ENCODE data around the gene ITGB2.

Gene ITGB2

GRCh38 chr21:44891631-44892031 is 29.1 kb downstream of the ITGB2 start:
- TF ChIP-seq EZH2phosphoT487 (IDR thresholded peaks at IDR 0.05; ENCODE audit: borderline replicate concordance) (no peak), CTCF (conservative IDR thresholded peaks at IDR 0.05; ENCODE audit: low read length) (no peak)
- H3K79me2 ChIP-seq (ENCODE audit: insufficient read depth, low read length) = no peaks in the 10 kb centered on the region
- no peaks in the 10 kb centered on the region for H3K27me3 ChIP-seq (ENCODE audit: insufficient read depth, low read length, poor library complexity, severe bottlenecking)
- no peaks in the 10 kb centered on the region for H3K9me3 ChIP-seq (ENCODE audit: insufficient read depth, low read depth, low read length)
- H3K36me3 ChIP-seq (ENCODE audit: insufficient read depth, low read length) = no peaks in the 10 kb centered on the region; the same call in 1 of the 2 replicates
- H3K4me3 ChIP-seq (ENCODE audit: low read length, poor library complexity, severe bottlenecking) = no peak overlapping the region
- H3K9ac ChIP-seq (ENCODE audit: low read depth, low read length, poor library complexity, severe bottlenecking) = no peak overlapping the region
- no peaks in the 10 kb centered on the region for H4K20me1 ChIP-seq (ENCODE audit: insufficient read depth, low read length, poor library complexity, severe bottlenecking)
- no peak overlapping the region for H2AFZ ChIP-seq (ENCODE audit: low read length)
- H3K4me1 ChIP-seq (ENCODE audit: insufficient read depth, low read length, poor library complexity, severe bottlenecking) = no peaks in the 10 kb centered on the region
- no peak overlapping the region for H3K4me2 ChIP-seq (ENCODE audit: low read depth, low read length, poor library complexity, severe bottlenecking)
- no peaks in the 10 kb centered on the region for H3F3A ChIP-seq (ENCODE audit: low read depth)
- no peaks in the 10 kb centered on the region for H3K9me2 ChIP-seq (replicated peaks; ENCODE audit: low read depth, low read length)

GRCh38 chr21:44890961-44891541 is 29.6 kb downstream of the ITGB2 start:
- Histone ChIP-seq H3K79me2 (ENCODE audit: insufficient read depth, low read length) (no peaks in the 10 kb centered on the region), H3K27me3 (ENCODE audit: insufficient read depth, low read length, poor library complexity, severe bottlenecking) (no peaks in the 10 kb centered on the region), H3K9me2 (replicated peaks; ENCODE audit: low read depth, low read length) (no peaks in the 10 kb centered on the region), H3K4me1 (ENCODE audit: insufficient read depth, low read length, poor library complexity, severe bottlenecking) (no peaks in the 10 kb centered on the region), H3K9me3 (ENCODE audit: insufficient read depth, low read depth, low read length) (no peaks in the 10 kb centered on the region), H3F3A (ENCODE audit: low read depth) (no peaks in the 10 kb centered on the region), H2AFZ (ENCODE audit: low read length) (no peak overlapping the region), H3K36me3 (ENCODE audit: insufficient read depth, low read length) (no peaks in the 10 kb centered on the region; the same call in 1 of the 2 replicates), H3K9ac (ENCODE audit: low read depth, low read length, poor library complexity, severe bottlenecking) (no peak overlapping the region), H3K4me2 (ENCODE audit: low read depth, low read length, poor library complexity, severe bottlenecking) (no peak overlapping the region), H4K20me1 (ENCODE audit: insufficient read depth, low read length, poor library complexity, severe bottlenecking) (no peaks in the 10 kb centered on the region), H3K4me3 (ENCODE audit: low read length, poor library complexity, severe bottlenecking) (no peak overlapping the region)
- TF ChIP-seq CTCF (conservative IDR thresholded peaks at IDR 0.05; ENCODE audit: low read length) (no peak), EZH2phosphoT487 (IDR thresholded peaks at IDR 0.05; ENCODE audit: borderline replicate concordance) (no peak)

GRCh38 chr21:44890338-44890931 is 30.3 kb downstream of the ITGB2 start:
- Histone ChIP-seq H3K9me3 (ENCODE audit: insufficient read depth, low read depth, low read length) (no peaks in the 10 kb centered on the region), H3K79me2 (ENCODE audit: insufficient read depth, low read length) (no peaks in the 10 kb centered on the region), H3F3A (ENCODE audit: low read depth) (no peaks in the 10 kb centered on the region), H3K27me3 (ENCODE audit: insufficient read depth, low read length, poor library complexity, severe bottlenecking) (no peaks in the 10 kb centered on the region), H3K36me3 (ENCODE audit: insufficient read depth, low read length) (no peaks in the 10 kb centered on the region; the same call in 1 of the 2 replicates), H4K20me1 (ENCODE audit: insufficient read depth, low read length, poor library complexity, severe bottlenecking) (no peaks in the 10 kb centered on the region), H3K4me3 (ENCODE audit: low read length, poor library complexity, severe bottlenecking) (no peak overlapping the region), H3K4me2 (ENCODE audit: low read depth, low read length, poor library complexity, severe bottlenecking) (no peak overlapping the region), H3K4me1 (ENCODE audit: insufficient read depth, low read length, poor library complexity, severe bottlenecking) (no peaks in the 10 kb centered on the region), H2AFZ (ENCODE audit: low read length) (no peak overlapping the region), H3K9me2 (replicated peaks; ENCODE audit: low read depth, low read length) (no peaks in the 10 kb centered on the region), H3K9ac (ENCODE audit: low read depth, low read length, poor library complexity, severe bottlenecking) (no peak overlapping the region)
- TF ChIP-seq CTCF (conservative IDR thresholded peaks at IDR 0.05; ENCODE audit: low read length) (no peak), EZH2phosphoT487 (IDR thresholded peaks at IDR 0.05; ENCODE audit: borderline replicate concordance) (no peak)

Measured in Loucy (cell line).